Stimulated activated naive CD8-positive, alpha-beta T cell treated with anti-CD3 and anti-CD28 coated beads, Interleukin-15, amount 100 ng/mL, for 72 hours (primary cell): ENCODE results near the gene GIGYF2.
A peak's percentile ranks its signal among the peaks of the same experiment; 100 is the strongest.

Experiments used
- ATAC-seq: fragments of 150-1000 bp; cut with Tn5 transposase; 2 replicates; pipeline ENCODE4 v1.10.0; 2021; ENCODE audit warnings: mild to moderate bottlenecking, moderate library complexity
- DNase-seq, 2 donors: peaks; one replicate each; pipeline ENCODE4 v3.0.0; 2021 to 2022
- H3K27ac Mint-ChIP-seq, 2 donors: one replicate each; pipeline ENCODE4 v1.8.0; 2022; ENCODE audit warnings: mild to moderate bottlenecking in 2 of 2, mixed read lengths in 2 of 2, moderate library complexity in 2 of 2
- H3K27me3 Mint-ChIP-seq: one replicate; pipeline ENCODE4 v1.8.0; 2022; ENCODE audit warnings: mixed read lengths
- H3K4me1 Mint-ChIP-seq: one replicate; pipeline ENCODE4 v1.8.0; 2022; ENCODE audit warnings: mild to moderate bottlenecking, mixed read lengths
- H3K4me3 Mint-ChIP-seq, 2 donors: one replicate each; pipeline ENCODE4 v1.8.0; 2022; ENCODE audit warnings: mild to moderate bottlenecking in 2 of 2, mixed read lengths in 2 of 2, moderate library complexity in 1 of 2
- H3K9me3 Mint-ChIP-seq, 2 donors: one replicate each; pipeline ENCODE4 v1.8.0; 2022; ENCODE audit warnings: mixed read lengths in 2 of 2

Gene GIGYF2

DNA sequence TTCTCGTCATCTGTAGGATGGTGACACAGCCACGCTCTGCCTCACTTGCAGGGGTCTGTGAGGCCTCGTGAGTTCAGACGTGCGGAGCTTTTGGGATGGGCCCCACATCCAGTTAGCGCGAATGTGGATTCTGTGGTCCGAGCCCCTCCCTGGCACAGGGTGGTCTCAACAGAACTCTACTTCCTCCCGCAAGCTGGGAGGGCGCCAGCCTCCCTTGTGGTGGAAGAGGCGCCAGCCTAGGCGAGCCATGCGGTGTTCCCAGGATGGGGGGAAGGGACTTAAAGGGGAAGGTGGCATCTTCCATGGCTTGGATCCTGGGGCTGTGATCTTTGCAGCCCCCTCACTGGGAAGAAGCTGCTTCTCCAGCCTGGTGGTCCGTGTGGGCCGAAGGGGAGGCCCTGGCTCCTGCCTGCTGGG, 174.3 kb downstream of the GIGYF2 start:
- Mint-ChIP-seq H3K4me1 (peaks cover 9% of the 10 kb centered on the region), H3K9me3 (no peaks in the 10 kb centered on the region), H3K27me3 (peaks cover 20% of the 10 kb centered on the region), H3K4me3 (no peak overlapping the region), H3K27ac (no peak overlapping the region)
- ATAC-seq, result no peak
- DNase-seq, result no peak

DNA sequence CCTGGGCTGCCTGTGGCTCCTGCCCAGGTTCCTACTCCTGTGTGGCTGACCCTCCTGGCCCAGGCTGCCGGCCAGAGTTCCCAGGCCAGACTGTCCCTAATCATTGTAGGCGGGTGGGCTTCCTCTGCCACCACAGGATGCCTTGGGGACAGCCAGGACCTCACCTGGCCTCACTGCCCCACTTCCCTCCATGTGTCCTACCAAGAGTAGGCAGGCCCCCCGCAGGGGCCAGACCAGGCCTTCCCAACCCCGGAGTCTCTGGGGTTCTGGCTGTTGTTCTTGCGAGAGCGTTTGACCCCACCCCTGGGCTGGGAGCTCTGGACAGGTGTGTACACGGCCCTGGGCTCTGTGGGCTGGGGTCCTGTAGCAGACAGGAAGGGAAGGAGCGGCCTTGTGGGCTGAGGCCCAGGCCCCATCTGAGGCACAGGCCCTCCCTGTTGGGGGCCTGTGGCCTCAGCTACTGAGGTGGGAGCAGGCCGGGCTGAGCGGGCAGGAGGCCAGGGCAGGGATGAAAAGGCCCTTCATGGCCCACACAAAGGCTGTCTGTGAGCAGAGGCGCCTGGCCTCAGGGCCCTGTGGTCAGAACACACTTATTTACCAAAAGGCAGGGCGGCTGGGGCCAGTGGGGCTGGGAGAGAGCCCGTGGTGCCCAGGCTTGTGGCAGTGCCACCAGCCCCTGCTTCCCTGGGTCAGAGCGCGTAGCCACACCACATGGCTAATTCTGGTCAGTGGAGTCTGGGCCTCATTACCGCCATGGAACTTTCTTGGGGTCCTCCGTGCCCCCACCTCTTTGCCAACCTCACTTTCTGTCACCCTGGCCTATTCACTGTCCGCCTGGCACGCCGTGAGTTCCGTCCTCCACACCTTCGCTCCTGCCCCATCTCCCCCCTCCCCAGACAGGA, 175.0 kb downstream of the GIGYF2 start:
- no peak overlapping the region for H3K27ac Mint-ChIP-seq
- ATAC-seq, result no peak
- no peaks in the 10 kb centered on the region for H3K9me3 Mint-ChIP-seq
- H3K4me3 Mint-ChIP-seq, result no peak overlapping the region
- peaks cover 9% of the 10 kb centered on the region for H3K4me1 Mint-ChIP-seq
- H3K27me3 Mint-ChIP-seq, result peaks cover 21% of the 10 kb centered on the region
- no peak for DNase-seq

DNA sequence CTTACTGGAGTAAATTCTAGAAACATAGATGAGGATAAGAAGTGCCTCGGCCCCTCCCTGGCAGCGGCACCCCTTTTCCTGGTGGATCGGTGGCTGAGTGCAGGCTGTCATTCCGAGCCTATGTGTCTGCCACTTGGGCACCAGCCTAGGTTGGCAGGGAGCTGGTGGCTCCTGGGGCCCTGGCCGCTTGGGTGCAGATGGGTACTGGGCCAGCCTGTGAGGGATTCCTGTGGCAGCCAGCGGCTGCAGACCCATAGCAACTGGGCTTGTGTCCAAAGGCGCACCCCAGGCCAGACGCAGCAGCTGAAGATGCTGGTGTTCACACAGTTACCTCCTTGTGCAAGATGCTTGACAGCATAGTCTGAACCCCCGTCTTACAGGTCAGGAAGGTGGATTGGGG, 175.7 kb downstream of the GIGYF2 start:
- Mint-ChIP-seq H3K27ac (no peak overlapping the region), H3K4me3 (no peak overlapping the region), H3K9me3 (no peaks in the 10 kb centered on the region), H3K4me1 (peaks cover 9% of the 10 kb centered on the region), H3K27me3 (peaks cover 28% of the 10 kb centered on the region)
- DNase-seq (no peak), ATAC-seq (no peak)

DNA sequence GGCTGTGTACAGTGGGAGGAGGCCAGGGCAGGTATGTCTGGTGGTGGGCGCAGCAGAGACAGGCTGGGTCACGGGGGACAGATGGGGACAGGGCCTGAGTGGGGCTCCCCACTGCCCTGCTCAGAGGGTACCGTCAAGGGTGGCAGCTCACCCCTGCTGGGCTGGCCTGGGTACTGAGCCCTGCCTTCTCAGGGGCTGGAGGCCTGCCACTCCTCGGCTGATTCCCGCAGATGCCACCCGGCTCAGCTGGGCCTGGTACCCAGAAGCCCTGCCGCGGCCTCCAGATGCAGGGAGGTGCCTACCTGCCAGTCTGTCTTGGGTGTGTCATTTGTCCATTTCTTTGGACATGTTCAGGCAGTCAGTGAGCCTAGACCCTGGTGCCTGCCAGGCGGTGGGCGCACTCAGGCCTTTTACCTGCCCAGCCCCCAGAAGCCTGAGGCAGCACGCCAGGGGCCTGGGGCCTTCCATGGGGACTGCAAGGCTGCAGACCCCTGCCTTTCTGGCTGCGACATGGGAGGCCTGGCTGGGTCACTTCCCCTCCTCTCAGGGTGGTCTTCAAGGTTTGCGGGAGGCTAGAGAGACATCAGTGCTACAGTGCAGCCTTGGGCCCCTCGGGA, 176.3 kb downstream of the GIGYF2 start:
- Mint-ChIP-seq H3K27me3 (peaks cover 32% of the 10 kb centered on the region), H3K27ac (no peak overlapping the region), H3K4me3 (no peak overlapping the region), H3K9me3 (no peaks in the 10 kb centered on the region), H3K4me1 (peaks cover 9% of the 10 kb centered on the region)
- ATAC-seq (peak; percentile 22), DNase-seq (no peak)

DNA sequence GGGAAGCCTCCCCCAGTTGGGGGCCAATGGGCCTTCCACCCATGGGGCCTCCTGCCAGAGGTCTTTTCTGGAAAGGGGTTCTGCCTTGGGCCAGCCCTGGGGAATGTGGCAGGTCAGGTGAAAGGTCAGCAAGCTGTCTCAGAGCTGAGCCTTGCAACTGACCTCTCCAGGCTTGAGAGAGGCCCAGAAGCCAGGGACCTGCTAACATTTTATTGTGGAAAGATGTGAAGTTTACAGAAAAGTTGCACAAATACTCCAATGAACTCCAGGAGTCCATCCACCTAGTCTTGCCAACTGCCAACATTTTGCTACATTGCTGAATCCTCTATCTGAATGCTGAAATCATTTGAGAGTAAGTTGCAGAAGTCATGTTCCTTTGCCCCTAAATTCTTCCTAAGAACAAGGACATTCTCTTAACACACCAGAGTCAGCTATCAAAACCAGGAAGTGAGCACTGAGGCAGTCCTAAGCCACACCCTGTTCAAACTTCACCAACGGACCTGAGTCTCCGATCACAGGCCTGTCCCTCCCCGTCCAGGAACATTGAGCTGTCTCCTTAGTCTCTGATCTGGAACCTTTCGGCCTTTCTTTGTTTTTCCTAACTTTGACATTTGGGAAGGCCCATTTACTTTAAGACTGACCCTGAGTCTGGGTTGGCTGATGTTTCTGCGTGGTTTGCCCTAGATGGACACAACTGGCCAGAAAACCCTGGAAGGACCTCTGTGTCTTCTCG, 176.9 kb downstream of the GIGYF2 start:
- Mint-ChIP-seq H3K9me3 (no peaks in the 10 kb centered on the region), H3K4me3 (no peak overlapping the region), H3K27me3 (peaks cover 32% of the 10 kb centered on the region), H3K27ac (no peak overlapping the region), H3K4me1 (peaks cover 9% of the 10 kb centered on the region)
- no peak for ATAC-seq
- no peak for DNase-seq

DNA sequence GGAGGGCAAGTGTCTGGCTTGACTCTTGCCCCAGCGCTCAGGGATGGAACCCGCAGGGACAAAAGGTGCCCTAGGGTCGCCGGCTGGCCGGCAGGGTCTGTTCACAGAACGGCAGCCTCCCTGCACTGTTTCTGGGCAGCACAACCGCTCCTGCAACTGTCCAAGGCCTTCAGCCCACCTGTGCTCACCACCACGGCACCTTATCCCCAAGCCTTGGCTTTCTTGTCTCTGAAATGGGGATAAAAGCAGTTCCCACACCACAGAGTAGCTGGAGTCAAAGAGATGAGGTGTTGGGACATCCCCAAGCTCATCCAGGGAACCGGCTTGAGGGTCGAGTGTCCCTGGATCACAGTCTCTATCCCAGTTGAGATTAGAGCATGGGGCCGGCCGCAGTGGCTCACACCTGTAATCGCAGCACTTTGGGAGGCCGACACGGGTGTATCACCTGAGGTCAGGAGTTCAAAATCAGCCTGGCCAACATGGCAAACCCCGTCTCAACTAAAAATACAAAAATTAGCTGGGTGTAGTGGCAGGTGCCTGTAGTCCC, 177.6 kb downstream of the GIGYF2 start:
- DNase-seq, result no peak
- Mint-ChIP-seq H3K27me3 (peaks cover 32% of the 10 kb centered on the region), H3K27ac (no peak overlapping the region), H3K4me3 (peak overlapping the region; percentile 57 to 78), H3K4me1 (peaks cover 9% of the 10 kb centered on the region), H3K9me3 (no peaks in the 10 kb centered on the region)
- ATAC-seq, result no peak

DNA sequence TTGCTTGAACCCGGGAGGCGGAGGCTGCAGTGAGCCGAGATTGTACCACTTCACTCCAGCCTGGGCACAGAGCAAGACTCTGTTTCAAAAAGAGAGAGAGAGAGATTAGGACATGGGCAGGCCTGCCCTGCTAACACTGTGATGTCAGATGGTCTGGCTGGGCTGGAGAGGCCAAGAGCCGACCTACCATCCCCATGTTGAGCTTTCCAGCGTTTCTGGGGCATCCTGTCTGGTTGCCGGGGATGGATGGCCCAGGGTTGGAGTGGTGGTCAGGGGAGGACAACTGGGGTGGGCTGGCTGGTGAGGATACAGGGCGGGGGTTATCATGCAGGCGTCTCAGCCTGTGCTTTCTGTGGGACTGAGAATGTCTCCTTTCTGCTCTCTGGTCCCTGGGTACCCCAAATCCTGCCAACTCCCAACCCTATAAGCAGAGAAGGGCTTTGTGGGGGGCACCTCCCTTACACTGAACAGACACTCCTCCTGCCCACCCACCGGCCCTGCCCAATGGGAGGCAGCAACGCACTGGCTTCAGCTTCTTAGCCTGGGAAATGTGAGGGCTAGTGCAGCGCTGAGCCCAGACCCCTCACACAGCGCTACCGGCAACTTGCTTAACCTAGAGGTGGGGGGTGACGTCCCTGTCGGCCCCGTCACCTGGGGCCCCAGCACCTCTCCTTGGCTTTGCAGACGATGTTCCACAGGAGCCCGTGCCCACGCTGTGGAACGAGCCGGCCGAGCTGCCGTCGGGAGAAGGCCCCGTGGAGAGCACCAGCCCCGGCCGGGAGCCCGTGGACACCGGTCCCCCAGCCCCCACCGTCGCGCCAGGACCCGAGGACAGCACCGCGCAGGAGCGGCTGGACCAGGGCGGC, 178.4 kb downstream of the GIGYF2 start:
- ATAC-seq (peak; percentile 11), DNase-seq (no peak)
- Mint-ChIP-seq H3K9me3 (no peaks in the 10 kb centered on the region), H3K27me3 (peaks cover 32% of the 10 kb centered on the region), H3K27ac (no peak overlapping the region), H3K4me1 (peaks cover 9% of the 10 kb centered on the region), H3K4me3 (peak overlapping the region; percentile 57 to 78)

DNA sequence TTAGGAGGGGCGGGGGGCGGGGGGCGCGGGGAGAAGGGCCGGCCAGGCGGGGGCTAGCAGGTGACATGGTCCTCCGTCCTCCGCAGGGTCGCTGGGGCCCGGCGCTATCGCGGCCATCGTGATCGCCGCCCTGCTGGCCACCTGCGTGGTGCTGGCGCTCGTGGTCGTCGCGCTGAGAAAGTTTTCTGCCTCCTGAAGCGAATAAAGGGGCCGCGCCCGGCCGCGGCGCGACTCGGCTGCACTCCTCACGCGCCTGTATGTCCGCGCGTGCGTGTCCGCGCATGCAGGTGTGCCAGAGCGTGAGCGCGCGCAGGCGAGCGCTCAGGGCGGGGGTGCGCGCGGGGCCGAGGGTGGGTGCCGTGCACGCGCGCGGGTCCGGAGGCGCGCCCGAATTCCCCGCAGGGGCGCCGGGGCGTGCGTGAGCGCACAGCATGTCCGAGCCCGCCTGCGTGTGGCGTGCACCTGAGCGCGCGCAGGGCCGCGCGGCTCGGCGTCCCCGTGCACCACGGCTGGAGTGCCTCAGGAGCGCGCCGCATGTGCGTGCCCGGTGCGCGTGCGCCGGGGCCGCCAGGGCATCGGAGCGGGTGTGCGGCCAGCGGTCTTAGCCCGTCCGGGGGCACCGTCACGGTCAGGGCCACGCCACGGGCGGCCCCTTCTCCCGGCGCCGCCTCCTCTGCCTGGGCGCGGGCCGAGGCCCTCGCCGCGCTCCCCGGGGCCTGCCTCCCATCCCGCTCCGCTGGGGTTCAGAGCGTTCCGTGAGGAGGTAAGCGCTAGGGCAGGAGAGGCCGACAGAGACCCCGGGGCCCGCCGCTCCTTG, 179.2 kb downstream of the GIGYF2 start:
- no peak overlapping the region for H3K27ac Mint-ChIP-seq
- peaks cover 9% of the 10 kb centered on the region for H3K4me1 Mint-ChIP-seq
- H3K4me3 Mint-ChIP-seq, result peak overlapping the region in 1 of 2 donors; percentile 60
- ATAC-seq, result peak; percentile 45
- no peak for DNase-seq
- H3K9me3 Mint-ChIP-seq, result no peaks in the 10 kb centered on the region
- peaks cover 32% of the 10 kb centered on the region for H3K27me3 Mint-ChIP-seq

DNA sequence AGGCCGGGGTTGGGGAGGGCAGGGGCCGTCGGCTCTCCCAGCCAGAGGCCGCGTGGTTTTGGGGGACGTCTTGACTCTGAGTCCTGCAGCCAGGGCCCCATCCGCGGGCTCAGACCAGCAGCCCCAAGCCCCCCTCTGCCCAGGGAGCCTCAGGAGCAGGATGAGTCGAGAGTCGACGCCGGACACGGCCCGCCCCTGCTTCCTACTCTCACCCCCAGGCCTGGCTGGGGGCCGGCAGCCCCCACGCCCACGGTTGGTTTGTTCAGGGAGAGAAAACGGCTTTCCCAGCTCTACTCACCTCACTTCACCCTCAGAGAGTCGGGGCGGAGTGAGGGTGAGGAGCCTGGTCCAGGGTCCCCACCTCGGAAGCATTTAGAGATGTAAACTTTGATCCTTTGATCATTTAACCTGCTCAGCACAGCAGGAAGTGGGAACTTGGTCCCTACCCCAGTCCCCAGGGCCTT, 179.9 kb downstream of the GIGYF2 start:
- H3K4me3 Mint-ChIP-seq, result peak overlapping the region; percentile 15 to 45
- H3K9me3 Mint-ChIP-seq, result no peaks in the 10 kb centered on the region
- peaks cover 9% of the 10 kb centered on the region for H3K4me1 Mint-ChIP-seq
- DNase-seq (no peak), ATAC-seq (peak; percentile 13)
- H3K27me3 Mint-ChIP-seq, result peaks cover 32% of the 10 kb centered on the region
- no peak overlapping the region for H3K27ac Mint-ChIP-seq

DNA sequence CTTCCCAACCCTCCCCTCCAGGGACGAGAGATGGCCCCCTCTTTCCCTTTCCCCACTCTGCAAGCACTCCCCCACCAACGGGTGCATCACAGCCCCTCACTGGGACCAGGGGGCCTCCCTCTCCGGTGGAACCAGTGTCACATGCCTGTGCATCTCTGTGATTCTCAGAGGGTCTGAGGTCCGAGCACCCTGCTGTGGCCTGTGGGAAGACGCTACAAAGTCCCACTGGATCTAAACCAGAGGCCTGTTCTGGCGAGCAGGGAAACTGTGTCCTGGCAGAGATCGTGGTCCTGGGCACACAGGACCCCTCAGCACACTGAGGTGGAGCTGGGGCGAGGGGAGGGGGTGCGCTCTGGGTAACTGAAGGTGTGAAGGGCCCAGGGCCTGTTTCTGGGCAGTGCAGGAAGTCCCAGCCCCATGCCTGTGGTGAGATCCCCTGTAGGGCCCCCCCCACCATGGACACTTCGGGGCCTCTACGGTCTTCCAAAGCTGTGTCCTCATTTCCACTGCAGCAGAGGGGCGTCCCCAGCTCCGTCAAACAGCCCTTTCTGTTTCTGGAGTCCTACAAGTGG, 180.9 kb downstream of the GIGYF2 start:
- Mint-ChIP-seq H3K27ac (peak overlapping the region in 1 of 2 donors; percentile 94), H3K27me3 (peaks cover 32% of the 10 kb centered on the region), H3K4me1 (peaks cover 9% of the 10 kb centered on the region), H3K4me3 (peak overlapping the region in 1 of 2 donors; percentile 68), H3K9me3 (no peaks in the 10 kb centered on the region)
- ATAC-seq (no peak), DNase-seq (no peak)

DNA sequence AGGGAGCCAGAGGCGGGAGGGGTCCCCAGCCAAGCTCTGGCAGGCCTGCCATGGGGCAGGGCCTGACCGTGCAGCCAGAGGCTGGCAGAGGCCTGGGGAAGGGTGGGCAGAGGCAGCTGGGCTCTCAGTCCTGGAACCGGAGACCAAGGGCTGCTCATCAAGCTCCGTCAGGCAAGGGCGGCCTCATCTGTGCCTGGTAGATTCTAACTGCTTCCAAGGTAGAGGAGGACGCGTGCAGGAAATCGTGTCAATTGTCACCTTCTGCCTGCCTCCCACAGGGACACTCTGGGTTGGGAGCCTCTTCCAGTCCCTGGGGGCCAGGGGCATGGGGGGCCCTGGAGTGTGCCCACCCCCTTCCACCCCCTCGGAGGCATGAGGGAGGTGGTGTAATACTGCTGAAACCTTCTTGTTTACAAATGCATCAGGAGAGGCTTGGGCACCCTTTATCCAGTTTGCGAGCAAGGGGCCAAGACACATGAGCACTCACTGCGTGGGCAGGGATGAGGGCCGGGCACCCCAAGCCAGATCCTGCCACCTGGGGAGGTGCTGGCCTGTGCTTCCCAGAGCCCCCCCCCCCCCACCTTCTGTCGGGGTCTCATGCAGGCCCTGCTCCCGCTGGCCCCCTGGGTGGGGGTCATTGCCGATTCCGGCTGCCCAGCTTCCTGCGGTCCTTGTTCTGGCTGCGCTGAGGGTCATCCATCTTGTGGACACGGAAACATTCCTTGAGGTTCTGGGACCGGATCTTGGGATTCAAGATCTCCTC, 181.9 kb downstream of the GIGYF2 start:
- Mint-ChIP-seq H3K9me3 (no peaks in the 10 kb centered on the region), H3K4me3 (no peak overlapping the region), H3K27ac (no peak overlapping the region), H3K4me1 (peaks cover 9% of the 10 kb centered on the region), H3K27me3 (peaks cover 32% of the 10 kb centered on the region)
- ATAC-seq (no peak), DNase-seq (no peak)

DNA sequence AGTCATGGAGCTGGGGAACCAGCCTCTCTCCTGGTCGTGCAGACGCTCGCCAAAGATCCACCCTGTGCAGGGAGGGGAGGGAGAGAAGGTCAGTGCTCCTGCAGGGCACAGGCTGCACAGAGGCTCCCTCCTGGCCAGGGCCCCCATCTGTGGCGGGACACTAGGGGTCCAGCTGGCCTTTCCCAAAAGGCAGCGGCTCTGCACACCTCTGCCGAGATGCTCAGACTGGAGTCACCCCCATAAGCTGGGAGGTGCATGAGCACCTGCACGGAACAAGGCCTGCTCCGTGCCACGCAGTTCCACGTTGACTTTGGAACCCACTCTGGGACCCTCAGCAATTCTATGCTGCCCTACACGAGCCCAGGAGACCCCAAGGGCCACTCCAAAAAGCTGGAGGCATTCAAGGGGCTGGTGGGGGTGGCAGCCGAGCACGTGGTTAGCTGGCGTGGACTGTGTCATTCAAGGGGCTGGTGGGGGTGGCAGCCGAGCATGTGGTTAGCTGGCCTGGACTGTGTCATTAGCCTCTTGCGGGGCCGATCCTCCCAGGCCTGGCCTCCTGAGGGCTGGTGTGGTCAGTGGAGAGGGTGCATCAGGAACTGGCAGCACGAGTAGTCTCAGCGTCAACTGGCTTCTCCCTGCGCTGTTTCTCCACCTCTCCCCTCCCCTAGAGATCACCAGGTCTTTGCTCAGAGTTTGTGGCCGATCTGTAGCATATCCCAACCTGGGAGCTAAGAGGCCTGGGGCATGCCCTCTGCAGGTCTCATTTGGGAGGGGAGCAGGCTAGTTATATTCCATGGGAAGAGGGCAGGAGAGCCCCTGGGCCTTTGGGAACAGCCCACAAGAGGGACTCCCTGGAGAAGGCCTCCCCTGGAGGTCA, 182.7 kb downstream of the GIGYF2 start:
- no peaks in the 10 kb centered on the region for H3K9me3 Mint-ChIP-seq
- H3K4me3 Mint-ChIP-seq, result no peak overlapping the region
- peaks cover 9% of the 10 kb centered on the region for H3K4me1 Mint-ChIP-seq
- DNase-seq (no peak), ATAC-seq (no peak)
- peaks cover 24% of the 10 kb centered on the region for H3K27me3 Mint-ChIP-seq
- H3K27ac Mint-ChIP-seq, result no peak overlapping the region
